Osteoblast (primary cell): ENCODE measurements around the gene TNFRSF12A. TPM values are rescaled to one million over a fixed set of nuclear protein-coding genes. Genes with fewer than 3 reads are reported as not detected.

Experiments used
- DNase-seq: peaks from one replicate; pipeline ENCODE4 v3.0.0; 2011; ENCODE audit warnings: low spot score, mixed read lengths; ENCODE audit not compliant: insufficient read length; ENCODE audit errors: missing footprints
- H2AFZ ChIP-seq: 2 replicates; pipeline ENCODE4 v1.6.0; 2011; ENCODE audit warnings: mild to moderate bottlenecking, low read length
- H3K27ac ChIP-seq: 2 replicates; pipeline ENCODE4 v1.5.1; 2011; ENCODE audit warnings: mild to moderate bottlenecking, low read depth, low read length, moderate library complexity
- H3K27me3 ChIP-seq: 2 replicates; pipeline ENCODE4 v1.6.0; 2012; ENCODE audit warnings: mild to moderate bottlenecking, control low read depth, inconsistent platforms, low read length, moderate library complexity; ENCODE audit not compliant: insufficient read depth
- H3K36me3 ChIP-seq: 2 replicates; pipeline ENCODE4 v1.5.1; 2011; ENCODE audit warnings: mild to moderate bottlenecking, low read length, control low read depth, moderate library complexity; ENCODE audit not compliant: insufficient read depth
- H3K4me1 ChIP-seq: 2 replicates; pipeline ENCODE4 v1.5.1; 2011; ENCODE audit warnings: mild to moderate bottlenecking, low read length, control low read depth, moderate library complexity; ENCODE audit not compliant: insufficient read depth
- H3K4me2 ChIP-seq: 2 replicates; pipeline ENCODE4 v1.6.0; 2011; ENCODE audit warnings: mild to moderate bottlenecking, low read length; ENCODE audit not compliant: insufficient read depth
- H3K4me3 ChIP-seq: fragments of 200-600 bp; sonication (generic); 3 replicates; pipeline ENCODE4 v1.5.1; 2012; ENCODE audit warnings: mild to moderate bottlenecking, low read length, inconsistent platforms; ENCODE audit not compliant: insufficient read depth
- H3K79me2 ChIP-seq: 2 replicates; pipeline ENCODE4 v1.6.0; 2012; ENCODE audit warnings: mild to moderate bottlenecking, low read length, control low read depth, inconsistent platforms; ENCODE audit not compliant: insufficient read depth
- H3K9me3 ChIP-seq: 2 replicates; pipeline ENCODE4 v1.5.1; 2011; ENCODE audit warnings: low read depth, low read length, control low read depth
- H4K20me1 ChIP-seq: 2 replicates; pipeline ENCODE4 v1.6.0; 2012; ENCODE audit warnings: mild to moderate bottlenecking, low read length, control low read depth; ENCODE audit not compliant: insufficient read depth
- total RNA-seq: library from RNA; depleted of rRNA; stranded (reverse); fragments of >200 nt; gene quantifications from 2 replicates; pipeline ENCODE4 v1.2.3, GENCODE V29; 2012
- TF ChIP-seq, protein P1 (sequence below): IDR thresholded peaks from 2 replicates; pipeline ENCODE4 v1.5.1; 2011; ENCODE audit warnings: mild to moderate bottlenecking, low read depth, low read length, moderate library complexity; ENCODE audit errors: extremely low read depth

TNFRSF12A gene
- total RNA-seq, 1 donor: 143 TPM

GRCh38 chr16:2988590-2989099, 31.5 kb upstream of the TNFRSF12A start:
- Histone ChIP-seq H3K4me3 (no peak overlapping the region), H3K79me2 (no peaks in the 10 kb centered on the region), H2AFZ (no peak overlapping the region), H3K27ac (no peak overlapping the region), H3K4me2 (no peak overlapping the region), H4K20me1 (no peaks in the 10 kb centered on the region), H3K4me1 (no peaks in the 10 kb centered on the region), H3K27me3 (peaks cover 8% of the 10 kb centered on the region), H3K36me3 (no peaks in the 10 kb centered on the region), H3K9me3 (no peaks in the 10 kb centered on the region)
- no peak for DNase-seq
- TF ChIP-seq, protein P1, sequence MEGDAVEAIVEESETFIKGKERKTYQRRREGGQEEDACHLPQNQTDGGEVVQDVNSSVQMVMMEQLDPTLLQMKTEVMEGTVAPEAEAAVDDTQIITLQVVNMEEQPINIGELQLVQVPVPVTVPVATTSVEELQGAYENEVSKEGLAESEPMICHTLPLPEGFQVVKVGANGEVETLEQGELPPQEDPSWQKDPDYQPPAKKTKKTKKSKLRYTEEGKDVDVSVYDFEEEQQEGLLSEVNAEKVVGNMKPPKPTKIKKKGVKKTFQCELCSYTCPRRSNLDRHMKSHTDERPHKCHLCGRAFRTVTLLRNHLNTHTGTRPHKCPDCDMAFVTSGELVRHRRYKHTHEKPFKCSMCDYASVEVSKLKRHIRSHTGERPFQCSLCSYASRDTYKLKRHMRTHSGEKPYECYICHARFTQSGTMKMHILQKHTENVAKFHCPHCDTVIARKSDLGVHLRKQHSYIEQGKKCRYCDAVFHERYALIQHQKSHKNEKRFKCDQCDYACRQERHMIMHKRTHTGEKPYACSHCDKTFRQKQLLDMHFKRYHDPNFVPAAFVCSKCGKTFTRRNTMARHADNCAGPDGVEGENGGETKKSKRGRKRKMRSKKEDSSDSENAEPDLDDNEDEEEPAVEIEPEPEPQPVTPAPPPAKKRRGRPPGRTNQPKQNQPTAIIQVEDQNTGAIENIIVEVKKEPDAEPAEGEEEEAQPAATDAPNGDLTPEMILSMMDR: no peak

- Histone ChIP-seq H3K27ac (no peak overlapping the region), H3K9me3 (no peaks in the 10 kb centered on the region), H3K4me2 (no peak overlapping the region), H3K36me3 (no peaks in the 10 kb centered on the region), H3K4me1 (no peaks in the 10 kb centered on the region), H3K79me2 (no peaks in the 10 kb centered on the region), H3K27me3 (peaks cover 8% of the 10 kb centered on the region), H3K4me3 (no peak overlapping the region), H4K20me1 (no peaks in the 10 kb centered on the region), H2AFZ (no peak overlapping the region)
- TF ChIP-seq, protein P1: no peak
- no peak for DNase-seq
Observed at GRCh38 chr16:2990891-2991290, 29.3 kb upstream of the TNFRSF12A start.

GRCh38 chr16:2991566-2992261, 28.5 kb upstream of the TNFRSF12A start:
- no peak overlapping the region for H3K27ac ChIP-seq
- H3K36me3 ChIP-seq: no peaks in the 10 kb centered on the region
- H4K20me1 ChIP-seq: no peaks in the 10 kb centered on the region
- no peak overlapping the region for H2AFZ ChIP-seq
- no peak overlapping the region for H3K4me3 ChIP-seq
- H3K4me2 ChIP-seq: no peak overlapping the region
- no peaks in the 10 kb centered on the region for H3K79me2 ChIP-seq
- H3K4me1 ChIP-seq: no peaks in the 10 kb centered on the region
- peaks cover 13% of the 10 kb centered on the region for H3K27me3 ChIP-seq
- no peaks in the 10 kb centered on the region for H3K9me3 ChIP-seq
- DNase-seq: no peak
- TF ChIP-seq, protein P1: no peak

- Histone ChIP-seq H3K79me2 (no peaks in the 10 kb centered on the region), H3K9me3 (no peaks in the 10 kb centered on the region), H3K4me2 (no peak overlapping the region), H3K4me1 (no peaks in the 10 kb centered on the region), H3K27me3 (peaks cover 18% of the 10 kb centered on the region), H3K4me3 (no peak overlapping the region), H2AFZ (no peak overlapping the region), H3K36me3 (no peaks in the 10 kb centered on the region), H4K20me1 (no peaks in the 10 kb centered on the region), H3K27ac (no peak overlapping the region)
- no peak for DNase-seq
- TF ChIP-seq, protein P1: no peak
Observed at GRCh38 chr16:2992383-2993081, 27.6 kb upstream of the TNFRSF12A start.
